ENCODE data around the gene PIK3R6.

DNA sequence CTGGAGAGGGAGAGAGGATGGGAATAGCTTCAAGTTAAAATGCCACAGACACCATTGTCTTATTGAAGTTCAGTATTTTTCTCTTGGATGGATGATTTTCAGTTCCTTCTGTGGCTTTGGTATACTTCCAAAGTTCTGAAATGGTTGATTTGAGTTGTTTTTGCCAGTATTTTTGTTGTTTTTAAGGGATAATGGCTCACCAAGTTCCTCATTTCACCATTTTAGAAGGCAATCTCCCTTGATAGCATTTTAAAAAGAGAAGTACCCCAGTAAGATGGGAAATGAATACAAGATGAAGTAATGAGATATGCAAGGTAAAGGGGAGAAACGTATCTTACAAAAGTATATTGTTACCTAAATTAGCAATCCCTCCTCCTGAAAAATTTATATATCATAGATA is 90.6 kb downstream of the PIK3R6 start:
- TF ChIP-seq POLR2A (IDR thresholded peaks at IDR 0.05), result no peak
- TF ChIP-seq, protein P1, sequence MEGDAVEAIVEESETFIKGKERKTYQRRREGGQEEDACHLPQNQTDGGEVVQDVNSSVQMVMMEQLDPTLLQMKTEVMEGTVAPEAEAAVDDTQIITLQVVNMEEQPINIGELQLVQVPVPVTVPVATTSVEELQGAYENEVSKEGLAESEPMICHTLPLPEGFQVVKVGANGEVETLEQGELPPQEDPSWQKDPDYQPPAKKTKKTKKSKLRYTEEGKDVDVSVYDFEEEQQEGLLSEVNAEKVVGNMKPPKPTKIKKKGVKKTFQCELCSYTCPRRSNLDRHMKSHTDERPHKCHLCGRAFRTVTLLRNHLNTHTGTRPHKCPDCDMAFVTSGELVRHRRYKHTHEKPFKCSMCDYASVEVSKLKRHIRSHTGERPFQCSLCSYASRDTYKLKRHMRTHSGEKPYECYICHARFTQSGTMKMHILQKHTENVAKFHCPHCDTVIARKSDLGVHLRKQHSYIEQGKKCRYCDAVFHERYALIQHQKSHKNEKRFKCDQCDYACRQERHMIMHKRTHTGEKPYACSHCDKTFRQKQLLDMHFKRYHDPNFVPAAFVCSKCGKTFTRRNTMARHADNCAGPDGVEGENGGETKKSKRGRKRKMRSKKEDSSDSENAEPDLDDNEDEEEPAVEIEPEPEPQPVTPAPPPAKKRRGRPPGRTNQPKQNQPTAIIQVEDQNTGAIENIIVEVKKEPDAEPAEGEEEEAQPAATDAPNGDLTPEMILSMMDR (IDR thresholded peaks at IDR 0.05), result no peak
- no peak for TF ChIP-seq EP300 (IDR thresholded peaks at IDR 0.05)

Data from gastroesophageal sphincter (tissue), 3 donors.